H9 (cell line): ENCODE results near the gene EPB41. TPM values are rescaled to one million over a fixed set of nuclear protein-coding genes. Genes with fewer than 3 reads are reported as not detected.

ENCODE experiments used
- DNase-seq: peaks from one replicate; pipeline ENCODE4 v3.0.0-alpha.2; 2017
- H2AFZ ChIP-seq: one replicate; pipeline ENCODE4 v1.6.1; 2013; ENCODE audit warnings: mild to moderate bottlenecking, low read length, control low read depth, moderate library complexity
- H2AK5ac ChIP-seq: 2 replicates; pipeline ENCODE4 v1.6.1; 2013; ENCODE audit warnings: low read length, control low read depth, mixed read lengths; ENCODE audit not compliant: insufficient read length
- H2BK120ac ChIP-seq: one replicate; pipeline ENCODE4 v1.6.1; 2013; ENCODE audit warnings: low read depth, mild to moderate bottlenecking, low read length, control low read depth, inconsistent platforms; ENCODE audit not compliant: poor library complexity, severe bottlenecking
- H2BK12ac ChIP-seq: 2 replicates; pipeline ENCODE4 v1.6.1; 2013; ENCODE audit warnings: low read length, control low read depth, mixed read lengths, low read depth; ENCODE audit not compliant: insufficient read length
- H2BK15ac ChIP-seq: 2 replicates; pipeline ENCODE4 v1.6.1; 2013; ENCODE audit warnings: low read depth, low read length, control low read depth
- H2BK20ac ChIP-seq: one replicate; pipeline ENCODE4 v1.6.1; 2013; ENCODE audit warnings: low read depth, mild to moderate bottlenecking, low read length, control low read depth, inconsistent platforms; ENCODE audit not compliant: poor library complexity, severe bottlenecking
- H2BK5ac ChIP-seq: 2 replicates; pipeline ENCODE4 v1.6.1; 2013; ENCODE audit warnings: low read length, control low read depth, mixed read lengths; ENCODE audit not compliant: insufficient read length
- H3K14ac ChIP-seq: 2 replicates; pipeline ENCODE4 v1.6.1; 2013; ENCODE audit warnings: low read length, control low read depth; ENCODE audit not compliant: insufficient read depth
- H3K18ac ChIP-seq: 2 replicates; pipeline ENCODE4 v1.6.1; 2013; ENCODE audit warnings: low read depth, mild to moderate bottlenecking, mixed read lengths, low read length, control low read depth; ENCODE audit not compliant: insufficient read length
- H3K23ac ChIP-seq: 2 replicates; pipeline ENCODE4 v1.6.1; 2013; ENCODE audit warnings: low read length, control low read depth, mixed read lengths, low read depth; ENCODE audit not compliant: insufficient read length
- H3K23me2 ChIP-seq: 2 replicates; pipeline ENCODE4 v1.6.1; 2013; ENCODE audit warnings: low read depth, mild to moderate bottlenecking, mixed read lengths, low read length, control low read depth; ENCODE audit not compliant: insufficient read length, poor library complexity, severe bottlenecking
- H3K27ac ChIP-seq: 2 replicates; pipeline ENCODE4 v1.5.1; 2013; ENCODE audit warnings: low read length, control low read depth, mixed read lengths, low read depth; ENCODE audit not compliant: insufficient read length
- H3K27me3 ChIP-seq: 2 replicates; pipeline ENCODE4 v1.6.1; 2013; ENCODE audit warnings: low read length, control low read depth, inconsistent platforms; ENCODE audit not compliant: insufficient read depth
- H3K4ac ChIP-seq: 2 replicates; pipeline ENCODE4 v1.6.1; 2013; ENCODE audit warnings: low read depth, mild to moderate bottlenecking, control low read depth, inconsistent platforms, low read length, moderate library complexity
- H3K4me1 ChIP-seq: 2 replicates; pipeline ENCODE4 v1.6.1; 2013; ENCODE audit warnings: low read length, control low read depth, inconsistent platforms; ENCODE audit not compliant: insufficient read depth
- H3K4me2 ChIP-seq: 2 replicates; pipeline ENCODE4 v1.6.1; 2013; ENCODE audit warnings: low read length, control low read depth, mixed read lengths; ENCODE audit not compliant: insufficient read length, insufficient read depth
- H3K56ac ChIP-seq: 2 replicates; pipeline ENCODE4 v1.6.1; 2013; ENCODE audit warnings: low read depth, mild to moderate bottlenecking, mixed read lengths, low read length, control low read depth; ENCODE audit not compliant: insufficient read length
- H3K79me1 ChIP-seq: 2 replicates; pipeline ENCODE4 v1.6.1; 2013; ENCODE audit warnings: low read depth, mild to moderate bottlenecking, moderate library complexity, low read length, control low read depth, inconsistent platforms; ENCODE audit not compliant: insufficient read depth, poor library complexity, severe bottlenecking
- H3K79me2 ChIP-seq: 2 replicates; pipeline ENCODE4 v1.6.1; 2013; ENCODE audit warnings: low read length, control low read depth, inconsistent platforms; ENCODE audit not compliant: insufficient read depth
- H3K9ac ChIP-seq: 2 replicates; pipeline ENCODE4 v1.6.1; 2013; ENCODE audit warnings: low read length, control low read depth, mixed read lengths; ENCODE audit not compliant: insufficient read length; ENCODE audit errors: extremely low read depth
- H3K9me3 ChIP-seq: one replicate; pipeline ENCODE4 v1.6.1; 2013; ENCODE audit warnings: low read depth, low read length, inconsistent platforms; ENCODE audit not compliant: control insufficient read depth
- H3T11ph ChIP-seq: one replicate; pipeline ENCODE4 v1.6.1; 2013; ENCODE audit warnings: mild to moderate bottlenecking, low read length, control low read depth, inconsistent platforms
- H4K20me1 ChIP-seq: one replicate; pipeline ENCODE4 v1.6.1; 2013; ENCODE audit not compliant: control insufficient read depth, insufficient read length, insufficient read depth
- H4K5ac ChIP-seq: 2 replicates; pipeline ENCODE4 v1.6.1; 2013; ENCODE audit warnings: low read depth, mild to moderate bottlenecking, mixed read lengths, low read length, control low read depth; ENCODE audit not compliant: insufficient read length
- H4K8ac ChIP-seq: replicated peaks from 2 replicates; pipeline ENCODE4 v1.6.1; 2013; ENCODE audit warnings: low read length, control low read depth, mixed read lengths, low read depth; ENCODE audit not compliant: insufficient read length
- H4K91ac ChIP-seq: 2 replicates; pipeline ENCODE4 v1.6.1; 2013; ENCODE audit warnings: low read depth, mild to moderate bottlenecking, moderate library complexity, mixed read lengths, low read length, control low read depth; ENCODE audit not compliant: insufficient read length
- H3K27ac Mint-ChIP-seq, 3 experiments: 2 replicates in 2 of 3; 3 replicates in 1 of 3; pipeline ENCODE4 v1.8.0; 2020 to 2021; ENCODE audit warnings: mixed read lengths in 3 of 3, mild to moderate bottlenecking in 1 of 3, moderate library complexity in 1 of 3
- H3K27me3 Mint-ChIP-seq: 2 replicates; pipeline ENCODE4 v1.8.0; 2021; ENCODE audit warnings: low read depth, mild to moderate bottlenecking, moderate library complexity, mixed read lengths
- H3K36me3 Mint-ChIP-seq, 3 experiments: 2 replicates in 2 of 3; 3 replicates in 1 of 3; pipeline ENCODE4 v1.8.0; 2020 to 2021; ENCODE audit warnings: low read depth in 3 of 3, mixed read lengths in 3 of 3; ENCODE audit not compliant: insufficient read depth in 1 of 3
- H3K4me1 Mint-ChIP-seq, 2 experiments: 2 replicates each; pipeline ENCODE4 v1.8.0; 2020; ENCODE audit warnings: mixed read lengths in 2 of 2
- H3K4me3 Mint-ChIP-seq, 2 experiments: 2 replicates in 1 of 2; 3 replicates in 1 of 2; pipeline ENCODE4 v1.8.0; 2020 to 2021; ENCODE audit warnings: mild to moderate bottlenecking in 2 of 2, mixed read lengths in 2 of 2, moderate library complexity in 1 of 2
- H3K9me3 Mint-ChIP-seq, 2 experiments: 2 replicates in 1 of 2; 3 replicates in 1 of 2; pipeline ENCODE4 v1.8.0; 2020; ENCODE audit warnings: mild to moderate bottlenecking in 2 of 2, mixed read lengths in 2 of 2, moderate library complexity in 1 of 2
- CTCF ChIP-seq: fragments of 200-600 bp; sonication (generic); conservative IDR thresholded peaks from 3 replicates; pipeline ENCODE4 v1.8.0; 2021; ENCODE audit warnings: antibody characterized with exemption, mild to moderate bottlenecking
- WGBS: extraction: QIAGEN DNeasy Blood & Tissue Kit; methylation state at CpG from one replicate; pipeline ENCODE4 v1.1.7; 2013; ENCODE audit warnings: missing lambda C conversion rate, low lambda C conversion rate, mixed read lengths; ENCODE audit not compliant: insufficient read length; ENCODE audit errors: extremely low coverage; 5-methylcytosine and 5-hydroxymethylcytosine counted together
- total RNA-seq: library from RNA; stranded (reverse); gene quantifications from 2 replicates; pipeline ENCODE4 v1.2.1, GENCODE V29; 2021

The EPB41 gene
- total RNA-seq, 1 experiment from 2014 or later, result 75.4 TPM

DNA sequence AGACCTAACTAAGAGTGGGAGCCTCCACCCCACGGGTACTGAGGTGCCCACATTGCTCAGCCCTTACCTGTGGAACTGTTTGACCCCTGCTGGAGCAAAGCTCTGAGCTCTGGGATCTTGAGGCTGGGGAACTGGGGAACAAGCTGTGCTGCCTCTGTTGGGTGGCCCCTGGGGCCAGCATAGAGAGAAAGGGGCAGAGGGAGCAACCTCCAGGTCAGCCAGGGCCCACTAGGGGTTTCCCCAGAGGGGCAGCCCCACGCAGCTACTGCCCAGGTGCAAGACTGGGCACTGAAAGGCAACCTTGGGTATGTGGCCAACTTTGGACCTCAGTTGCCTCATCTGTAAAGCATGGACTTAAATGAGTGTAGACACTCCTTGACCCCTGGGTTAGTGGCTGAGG lies 23.5 kb upstream of the EPB41 start:
- no peak overlapping the region for H2BK120ac ChIP-seq
- no peaks in the 10 kb centered on the region for H4K20me1 ChIP-seq
- no peaks in the 10 kb centered on the region for H3K9me3 Mint-ChIP-seq
- no peak overlapping the region for H4K91ac ChIP-seq
- WGBS, result no CpG with 5 or more reads among the region's 2 CpGs
- peaks cover 15% of the 10 kb centered on the region for H3K23me2 ChIP-seq
- no peak overlapping the region for H3K18ac ChIP-seq
- no peak overlapping the region for H4K5ac ChIP-seq
- no peak overlapping the region for H3K27ac Mint-ChIP-seq
- no peak overlapping the region for H2AFZ ChIP-seq
- no peak overlapping the region for H3K4me2 ChIP-seq
- no peak overlapping the region for H2BK5ac ChIP-seq
- H3K27ac ChIP-seq, result no peak overlapping the region
- no peak overlapping the region for H2BK12ac ChIP-seq
- no peak overlapping the region for H3K56ac ChIP-seq
- H3K4ac ChIP-seq, result no peak overlapping the region
- no peak overlapping the region for H4K8ac ChIP-seq
- no peaks in the 10 kb centered on the region for H3K79me1 ChIP-seq
- H3K9ac ChIP-seq, result no peak overlapping the region
- peaks cover 5% of the 10 kb centered on the region; the same call in 1 of the 2 replicates for H3K4me1 ChIP-seq
- H3K14ac ChIP-seq, result no peak overlapping the region
- peaks cover 19 to 24% of the 10 kb centered on the region in 2 experiments for H3K4me1 Mint-ChIP-seq
- no peak overlapping the region for H2BK15ac ChIP-seq
- H3T11ph ChIP-seq, result no peak overlapping the region
- H2AK5ac ChIP-seq, result no peak overlapping the region
- no peak overlapping the region for H2BK20ac ChIP-seq
- no peak overlapping the region for H3K23ac ChIP-seq
- DNase-seq, result no peak
- peaks cover 19% of the 10 kb centered on the region for H3K27me3 Mint-ChIP-seq
- no peaks in the 10 kb centered on the region for H3K36me3 Mint-ChIP-seq
- H3K4me3 Mint-ChIP-seq, result no peak overlapping the region
- TF ChIP-seq CTCF, result no peak
- no peaks in the 10 kb centered on the region for H3K27me3 ChIP-seq
- H3K79me2 ChIP-seq, result no peaks in the 10 kb centered on the region
- H3K9me3 ChIP-seq, result no peaks in the 10 kb centered on the region
